NCI-H2171 treated with DMSO at 0.1 percent for 48 hours (cell line): ENCODE measurements around the gene CCDC12.

ENCODE experiments used
- DNase-seq: peaks from one replicate; lab custom pipeline; 2025; lab: John Stamatoyannopoulos, UW

The CCDC12 gene

DNA sequence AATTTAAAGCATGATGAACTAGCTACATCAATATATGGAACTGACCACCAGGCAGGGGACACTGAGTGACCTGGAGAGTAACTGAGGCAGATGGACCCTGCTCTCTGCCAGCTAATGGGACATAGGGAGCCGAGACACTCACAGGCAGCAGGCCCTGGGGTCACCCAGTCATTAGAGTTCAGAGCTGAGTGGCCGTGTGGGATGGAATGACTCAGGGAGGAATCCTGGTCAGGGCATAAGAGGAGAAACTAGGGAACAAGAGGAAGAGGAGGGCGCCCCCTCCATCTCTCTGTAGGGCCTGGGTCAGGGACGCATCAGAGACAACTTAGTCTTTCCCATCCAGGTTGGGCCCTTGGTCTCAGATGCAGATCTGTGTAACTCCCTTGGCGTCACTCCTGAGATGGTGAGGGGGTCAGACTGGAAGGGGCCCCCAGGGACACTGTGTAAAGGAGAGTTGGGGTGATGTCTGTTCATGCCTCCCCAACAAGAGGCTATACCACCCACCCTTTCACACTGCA, 39.8 kb downstream of the CCDC12 start:
- no peak for DNase-seq

- no peak for DNase-seq
Measured at GRCh38 chr3:46935989-46936558, 40.5 kb downstream of the CCDC12 start.

DNA sequence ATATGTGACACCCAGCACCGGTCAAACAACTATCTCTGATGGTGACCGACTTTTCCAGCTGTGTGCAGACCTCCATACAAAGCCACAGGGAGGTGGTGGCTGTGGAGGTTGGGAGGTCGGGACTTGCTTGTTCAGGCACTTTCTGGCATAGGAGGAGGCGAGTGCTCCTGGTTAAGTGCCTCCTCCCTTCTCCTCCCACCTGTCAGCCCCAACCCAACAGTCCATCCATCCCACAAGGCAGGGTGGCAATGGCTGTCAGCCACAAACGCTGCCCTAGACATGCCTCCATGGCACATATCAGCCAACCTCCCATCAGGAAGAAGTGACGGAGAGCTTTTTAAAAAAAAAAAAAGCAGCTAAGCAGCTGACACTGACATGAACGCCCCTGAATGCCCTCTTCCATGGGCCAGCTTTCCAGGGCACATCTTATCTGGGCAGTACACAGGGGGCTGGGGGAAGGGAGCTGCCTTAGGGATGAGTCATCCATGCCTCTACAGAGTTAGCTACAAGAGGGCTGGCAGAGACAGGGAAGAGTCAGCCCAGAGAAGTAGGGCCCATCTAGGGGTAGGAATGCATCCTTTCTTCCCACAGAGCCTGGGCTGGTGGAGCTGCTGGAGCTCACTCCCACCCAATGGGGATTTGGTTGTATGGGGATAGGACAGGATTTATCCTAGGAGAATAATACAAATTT, 41.2 kb downstream of the CCDC12 start:
- no peak for DNase-seq

- DNase-seq: no peak
Measured at GRCh38 chr3:46934498-46935167, 41.9 kb downstream of the CCDC12 start.

- no peak for DNase-seq
Measured at GRCh38 chr3:46934072-46934471, 42.5 kb downstream of the CCDC12 start.

DNA sequence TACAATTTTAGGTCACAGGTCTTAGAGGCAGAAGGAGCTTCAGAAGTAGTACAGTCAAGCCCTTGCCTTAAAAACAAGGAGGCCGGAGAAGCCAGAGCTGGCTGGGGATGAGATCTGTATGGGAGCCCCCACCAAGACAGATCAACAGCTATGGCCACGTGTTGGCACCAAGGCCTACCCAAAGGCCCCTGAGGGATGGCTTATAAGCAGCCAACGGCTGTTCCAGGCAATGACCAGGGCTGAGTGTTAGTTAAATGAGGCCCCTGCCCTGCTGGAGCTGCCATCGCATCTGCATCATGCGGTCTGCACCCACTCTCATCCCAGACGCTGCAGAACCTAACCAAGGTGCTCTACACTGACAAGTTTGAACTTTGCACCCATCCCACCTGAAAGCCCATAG, 43.3 kb downstream of the CCDC12 start:
- no peak for DNase-seq

DNA sequence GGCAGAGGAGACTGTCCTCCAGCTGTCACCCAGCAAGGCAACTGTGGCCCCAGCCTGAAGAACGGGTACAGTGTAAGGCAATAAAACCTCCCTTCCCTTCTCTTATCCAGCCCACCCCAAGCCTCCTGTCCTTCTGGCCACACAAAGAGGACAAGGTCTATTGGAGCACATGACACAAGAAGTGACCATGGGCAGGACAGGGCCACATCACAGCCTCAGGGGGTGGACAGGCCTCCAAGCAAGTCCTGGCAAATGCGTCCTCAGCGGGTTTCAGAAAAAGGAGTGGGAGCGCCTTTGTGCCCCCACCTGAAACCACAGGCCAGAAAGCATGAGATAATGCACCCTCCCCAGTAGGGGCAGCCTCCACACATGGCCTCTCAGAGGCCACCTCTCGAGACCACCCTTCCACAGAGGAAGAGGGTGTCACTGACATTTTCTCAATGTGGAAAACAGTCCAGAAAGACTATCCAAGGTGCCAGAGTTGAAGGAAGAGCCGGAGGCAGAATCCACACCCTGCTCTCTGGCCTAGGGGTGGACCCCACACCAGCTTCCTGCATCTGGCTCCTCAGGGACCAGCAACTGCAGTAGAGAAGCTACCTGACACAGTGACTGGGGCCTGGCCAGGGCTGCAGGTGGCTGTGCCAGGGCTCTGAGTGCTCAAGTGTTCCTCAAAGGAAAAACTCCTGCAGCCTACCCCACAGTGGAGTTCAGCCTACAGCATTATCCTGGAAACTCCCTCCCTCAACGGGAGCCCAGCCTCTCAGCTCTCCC, 43.9 kb downstream of the CCDC12 start:
- no peak for DNase-seq

DNA sequence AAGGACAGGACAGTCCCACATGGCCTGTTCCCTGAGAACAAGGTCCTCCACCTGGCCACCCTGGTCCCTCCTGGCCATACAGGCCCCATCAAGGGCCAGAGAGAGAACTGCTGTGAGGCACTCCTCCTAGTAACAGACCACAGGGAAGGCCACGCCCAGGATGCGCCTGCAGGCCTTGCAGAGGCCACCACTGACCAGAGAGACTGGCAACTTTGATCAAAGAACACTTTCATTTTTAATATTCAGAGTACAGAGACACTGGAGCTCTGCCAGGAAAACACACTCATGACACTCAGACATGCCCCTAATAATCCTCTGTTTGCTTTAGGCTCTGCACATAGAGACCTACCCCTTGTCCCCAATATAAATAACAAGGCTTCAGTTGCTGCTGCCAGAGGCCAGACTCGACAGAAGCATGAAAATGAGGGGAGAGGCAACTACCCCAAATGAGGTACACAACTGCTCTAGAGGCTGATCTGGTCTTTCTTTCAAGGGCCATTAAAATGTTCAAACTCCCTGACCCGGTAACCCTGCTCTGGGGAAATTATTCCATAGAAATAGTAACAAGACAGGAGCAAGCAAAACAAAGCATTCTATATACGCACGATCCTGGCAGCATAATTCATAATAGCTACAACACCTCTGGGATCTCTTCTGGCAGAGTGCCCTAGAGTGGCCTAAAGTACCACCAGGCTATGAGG, 44.8 kb downstream of the CCDC12 start:
- DNase-seq: no peak

GRCh38 chr3:46930945-46931403, 45.6 kb downstream of the CCDC12 start:
- DNase-seq: no peak

DNA sequence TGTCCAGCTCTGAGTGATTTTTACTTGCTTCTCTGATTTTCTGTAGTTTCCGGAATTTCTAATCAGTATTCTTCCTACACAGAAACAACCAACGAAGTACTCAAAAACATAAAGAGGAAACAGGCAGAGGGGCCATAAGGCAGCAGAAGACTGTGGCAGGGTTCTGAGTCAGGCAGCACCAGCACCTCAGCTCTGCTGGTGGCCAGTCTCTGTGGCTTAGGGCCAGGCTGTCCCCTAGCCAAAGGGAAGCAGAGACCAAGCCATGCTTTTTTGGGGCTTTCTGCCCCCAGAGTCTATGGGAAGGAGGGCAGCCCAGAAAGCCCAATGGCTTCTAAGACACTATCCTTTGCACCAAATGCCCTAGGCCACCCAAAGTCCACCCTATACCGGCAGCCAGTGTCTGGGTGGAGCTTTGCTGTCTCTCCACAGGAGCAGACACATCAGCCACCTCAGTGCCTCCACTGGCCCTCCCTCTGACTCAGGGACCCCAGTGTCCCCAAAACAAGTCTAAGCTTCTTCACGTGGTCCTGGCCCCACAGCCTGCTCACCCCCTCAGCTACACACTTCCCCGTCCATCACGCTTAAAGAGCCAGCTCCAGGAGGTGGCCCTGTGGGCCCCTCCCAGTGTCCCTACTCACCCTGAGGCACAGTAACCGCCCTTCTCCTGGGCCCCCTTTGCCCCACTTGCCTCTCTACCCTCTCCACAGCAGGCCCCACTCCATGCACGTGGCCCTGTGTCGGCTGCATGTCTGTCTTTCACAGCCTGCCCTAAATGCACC, 46.2 kb downstream of the CCDC12 start:
- no peak for DNase-seq

DNA sequence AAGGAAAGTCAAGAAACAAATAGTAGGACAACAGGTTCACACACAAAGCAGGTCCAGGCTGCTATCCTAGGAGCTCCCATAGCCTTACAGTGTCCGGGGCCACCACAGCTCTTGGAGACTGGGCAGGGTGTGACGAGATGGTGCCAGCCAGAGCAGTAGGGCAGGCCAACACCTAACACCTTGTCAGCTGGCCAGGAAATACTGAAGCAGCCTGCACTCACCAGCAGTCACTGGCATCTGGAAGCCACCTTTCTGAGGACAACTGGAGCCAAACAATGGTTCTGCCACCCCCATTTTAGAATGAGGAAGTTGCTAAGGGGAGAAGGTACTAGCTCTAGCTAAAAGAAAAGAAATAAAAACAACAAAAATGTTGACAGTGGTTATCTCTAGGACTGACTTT, 47.2 kb downstream of the CCDC12 start:
- DNase-seq: no peak

DNA sequence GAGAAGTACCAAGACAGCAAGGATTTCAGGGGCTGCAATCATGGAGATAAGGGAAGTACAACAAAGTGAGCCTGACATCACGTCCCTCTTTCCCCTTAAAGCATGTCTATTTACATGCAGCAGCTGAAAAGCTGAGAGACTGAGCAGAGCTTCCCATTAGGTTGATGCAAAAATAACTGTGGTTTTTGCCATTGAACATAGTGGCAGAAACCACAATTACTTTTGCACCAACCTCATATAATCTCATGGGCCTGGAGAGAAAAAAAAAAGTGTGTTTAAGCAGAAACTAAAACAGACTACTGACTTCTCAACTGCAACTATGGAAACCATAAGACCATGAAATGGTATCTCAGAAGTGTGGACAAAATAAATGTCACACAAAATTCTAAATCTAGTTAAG, 48.3 kb downstream of the CCDC12 start:
- DNase-seq: no peak

- no peak for DNase-seq
Measured at GRCh38 chr3:46927718-46928073, 48.8 kb downstream of the CCDC12 start.

DNA sequence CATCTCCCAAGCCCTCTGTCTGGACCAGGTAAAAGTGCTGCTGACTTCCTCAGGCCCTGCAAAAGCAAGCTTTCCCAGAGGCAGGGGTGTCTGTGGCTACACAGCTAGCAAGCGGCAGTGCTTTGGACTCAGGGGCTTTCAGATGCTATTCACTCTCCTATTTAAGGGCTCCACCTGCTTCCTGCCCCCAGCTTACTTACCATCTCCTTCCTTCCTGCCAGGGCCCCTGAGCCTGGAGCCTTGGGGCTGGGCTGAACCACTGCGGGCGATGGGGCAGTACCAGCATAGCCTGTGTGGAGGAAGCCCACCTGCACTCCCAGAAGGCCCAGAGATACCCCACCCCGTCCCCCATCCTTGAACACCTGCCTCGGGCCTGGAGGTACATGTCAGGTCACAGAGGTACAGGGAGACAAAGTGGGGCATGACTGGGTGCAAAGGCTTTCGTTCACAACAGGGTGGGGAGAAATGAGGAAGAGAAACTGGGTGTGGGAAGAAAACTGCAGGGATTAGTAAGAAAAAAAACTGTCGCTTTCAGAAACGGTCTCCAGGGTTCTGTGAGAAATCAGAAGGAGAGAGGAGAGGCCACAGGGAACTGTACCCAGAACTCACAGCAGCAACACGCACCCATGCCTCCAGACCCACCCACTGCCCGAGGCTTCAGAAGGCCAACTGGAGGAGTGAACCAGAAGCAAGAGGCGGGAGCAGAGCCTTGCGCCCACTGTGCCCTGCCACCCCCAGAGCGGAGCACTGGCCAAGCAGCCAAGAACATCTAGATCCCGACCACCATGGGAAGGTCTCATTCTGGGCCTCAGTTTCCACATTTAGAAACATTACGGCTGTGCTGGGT, 49.5 kb downstream of the CCDC12 start:
- no peak for DNase-seq

DNA sequence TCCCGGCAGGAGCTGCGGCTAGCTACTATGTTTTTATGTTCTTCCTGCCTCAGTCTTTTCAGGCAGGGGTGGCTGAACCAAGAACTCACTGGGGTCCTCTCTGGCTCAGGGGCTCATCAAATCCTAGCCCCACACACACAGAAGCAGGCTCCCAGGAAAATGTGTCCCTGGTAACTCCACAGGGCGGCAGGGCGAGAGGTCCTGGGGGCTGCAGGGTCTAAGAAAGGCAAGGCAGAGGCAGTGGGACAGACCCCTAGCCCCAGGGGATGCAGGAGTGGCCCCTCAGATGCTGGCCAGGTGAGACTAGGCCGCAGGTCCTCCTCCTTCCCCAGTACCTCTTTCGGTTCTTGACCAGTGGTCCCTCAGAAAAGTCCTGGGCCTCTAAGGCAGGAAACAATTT, 50.1 kb downstream of the CCDC12 start:
- no peak for DNase-seq

DNA sequence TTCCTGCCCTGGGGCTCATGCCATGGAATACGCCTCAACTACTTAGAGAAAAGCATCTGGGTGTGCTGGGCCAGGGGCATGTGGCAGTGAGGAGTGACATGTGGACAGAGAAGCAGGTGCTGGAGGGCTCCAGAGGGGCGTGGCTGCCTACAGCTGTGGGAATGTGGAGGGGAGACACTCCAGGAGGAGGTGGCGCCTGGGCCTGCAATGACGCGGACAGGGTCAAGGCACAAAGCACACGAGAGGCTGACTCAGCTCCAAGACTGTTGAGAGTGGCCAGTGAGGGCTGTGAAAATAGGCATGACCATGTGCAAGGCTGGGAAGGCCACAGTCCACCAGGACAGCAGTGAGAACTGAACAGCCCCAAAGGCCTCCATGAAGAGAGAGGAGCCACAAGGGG, 50.5 kb downstream of the CCDC12 start:
- DNase-seq: no peak

DNA sequence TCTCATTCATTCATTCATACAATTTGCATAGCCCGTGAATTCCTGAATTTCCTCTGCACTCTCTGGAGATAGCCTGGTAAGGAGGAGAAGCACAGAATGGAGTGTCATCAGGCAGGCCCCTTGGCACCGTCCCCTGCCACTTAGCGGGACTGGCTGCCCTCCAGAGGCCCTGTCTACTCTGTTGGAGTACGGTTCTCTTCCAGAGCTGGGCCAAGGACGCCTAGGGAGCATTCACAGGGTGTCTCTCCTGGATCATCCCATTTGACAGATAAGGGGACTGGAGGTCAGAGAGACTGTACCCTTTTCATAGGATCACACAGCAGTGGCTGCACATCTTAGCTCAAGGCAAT, 51.0 kb downstream of the CCDC12 start:
- DNase-seq: no peak

DNA sequence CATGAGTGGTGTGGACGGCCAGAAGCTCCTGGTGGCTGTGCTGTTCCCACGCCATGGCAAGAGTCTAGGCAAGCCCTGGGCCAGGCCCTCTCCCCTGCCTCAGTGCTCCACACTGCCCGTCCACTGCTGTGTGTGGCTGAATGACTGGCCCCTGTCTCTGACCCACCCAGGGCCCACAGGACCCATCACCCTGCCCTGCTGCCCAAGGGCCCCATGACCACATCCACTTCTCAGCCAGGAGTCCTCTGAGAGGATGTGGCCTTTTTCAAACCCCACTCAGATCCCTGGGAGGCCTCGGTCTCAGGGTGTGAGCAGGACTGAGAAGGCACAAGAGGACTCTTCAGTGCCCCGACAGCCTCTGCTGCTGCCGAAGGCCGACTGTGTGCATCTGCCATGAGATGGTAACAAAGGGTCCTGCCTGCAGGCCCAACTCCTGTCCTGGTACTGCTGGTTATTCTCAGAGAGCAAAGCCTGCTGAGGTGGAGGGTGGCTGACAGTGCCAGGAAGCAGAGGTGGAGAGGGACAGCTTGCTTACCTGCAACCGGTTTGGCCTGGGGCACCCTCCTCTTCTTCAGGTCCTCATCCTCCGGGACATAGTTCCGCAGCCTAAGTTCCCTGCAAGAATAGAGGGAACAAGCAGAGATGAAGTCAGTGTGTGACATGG, 51.5 kb downstream of the CCDC12 start:
- DNase-seq: no peak

GRCh38 chr3:46923559-46924350, 52.8 kb downstream of the CCDC12 start:
- no peak for DNase-seq
